NB4 (cell line): Measurements from ENCODE around the gene RPL10.
A peak's percentile ranks its signal among the peaks of the same experiment; 100 is the strongest.

ENCODE experiments used
- DNase-seq: peaks from one replicate; pipeline ENCODE4 v3.0.0; 2010; ENCODE audit warnings: low read depth
- H3K4me3 ChIP-seq: one replicate; pipeline ENCODE4 v1.5.1; 2011; ENCODE audit warnings: mild to moderate bottlenecking, low read depth, low read length, moderate library complexity
- CTCF ChIP-seq: IDR thresholded peaks from one replicate; pipeline ENCODE4 v1.5.1; 2012; ENCODE audit warnings: low read depth, low read length
- MAX ChIP-seq: IDR thresholded peaks from 2 replicates; pipeline ENCODE4 v1.6.1; 2011; ENCODE audit warnings: low read depth, low read length
- MYC ChIP-seq: IDR thresholded peaks from 2 replicates; pipeline ENCODE4 v1.6.1; 2011; ENCODE audit warnings: low read depth, low read length
- POLR2A ChIP-seq: IDR thresholded peaks from 2 replicates; pipeline ENCODE4 v1.6.1; 2011; ENCODE audit warnings: mild to moderate bottlenecking; ENCODE audit not compliant: insufficient read length; ENCODE audit errors: extremely low read depth

The RPL10 gene

GRCh38 chrX:154436374-154436982, 38.3 kb downstream of the RPL10 start:
- TF ChIP-seq MYC (no peak), MAX (no peak), POLR2A (no peak), CTCF (no peak)
- DNase-seq: peak; percentile 51
- no peak overlapping the region for H3K4me3 ChIP-seq

- TF ChIP-seq POLR2A (no peak), MYC (no peak), MAX (no peak), CTCF (no peak)
- H3K4me3 ChIP-seq: peak within 1 kb of the TSS; percentile 50
- peak; percentile 65 for DNase-seq
Measured at GRCh38 chrX:154436983-154437752, 39.0 kb downstream of the RPL10 start, which contains the start of gene GDI1. Gene GDI1 (plus strand): TSS chrX:154437154. CDS start chrX:154437255, 101 bp downstream.

GRCh38 chrX:154437971-154438893, 40.1 kb downstream of the RPL10 start:
- no peak for DNase-seq
- TF ChIP-seq MAX (no peak), POLR2A (no peak), CTCF (no peak), MYC (no peak)
- peak overlapping the region; percentile 50 for H3K4me3 ChIP-seq

GRCh38 chrX:154439841-154440240, 41.7 kb downstream of the RPL10 start:
- DNase-seq: no peak
- no peak overlapping the region for H3K4me3 ChIP-seq
- no peak for TF ChIP-seq MAX
- TF ChIP-seq CTCF: no peak
- TF ChIP-seq POLR2A: no peak
- TF ChIP-seq MYC: no peak

- DNase-seq: no peak
- H3K4me3 ChIP-seq: no peak overlapping the region
- TF ChIP-seq POLR2A (no peak), CTCF (no peak), MYC (no peak), MAX (no peak)
Measured at GRCh38 chrX:154440623-154441357, 42.6 kb downstream of the RPL10 start.
